ENCODE results near the gene RTEL1.
"Not testable (repeated sequence)": the region's sequence is repeated elsewhere in the genome, so short reads cannot be mapped to it uniquely, and the experiment has no call there.

DNA sequence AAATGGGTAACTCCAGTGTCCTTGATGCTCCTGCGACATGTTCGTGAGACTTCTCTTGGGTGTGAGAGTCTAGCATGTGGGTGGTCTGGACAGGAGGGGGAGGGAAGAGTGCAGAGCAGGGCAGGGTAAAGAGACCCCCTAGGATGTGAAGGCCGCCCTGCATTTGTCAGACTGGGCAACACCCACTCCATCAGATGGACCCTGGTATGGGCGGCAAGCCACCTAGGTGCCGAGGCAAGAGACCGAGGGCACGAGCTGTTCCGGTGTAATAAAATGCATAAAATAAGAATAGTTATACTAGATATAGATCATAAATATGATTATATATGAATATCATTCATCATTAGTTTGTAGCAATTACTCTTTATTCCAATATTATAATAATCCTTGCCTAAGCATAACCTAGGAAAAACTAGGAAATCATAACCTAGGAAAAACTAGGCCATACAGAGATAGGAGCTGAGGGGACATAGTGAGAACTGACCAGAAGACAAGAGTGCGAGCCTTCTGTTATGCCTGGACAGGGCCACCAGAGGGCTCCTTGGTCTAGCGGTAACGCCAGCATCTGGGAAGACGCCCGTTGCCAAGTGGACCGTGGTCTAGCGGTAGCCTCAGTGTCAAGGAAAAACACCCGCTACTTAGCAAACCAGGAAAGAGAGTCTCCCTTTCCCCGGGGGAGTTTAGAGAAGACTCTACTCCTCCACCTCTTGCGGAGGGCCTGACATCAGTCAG lies 44.1 kb upstream of the RTEL1 start:
- TF ChIP-seq, protein P1, sequence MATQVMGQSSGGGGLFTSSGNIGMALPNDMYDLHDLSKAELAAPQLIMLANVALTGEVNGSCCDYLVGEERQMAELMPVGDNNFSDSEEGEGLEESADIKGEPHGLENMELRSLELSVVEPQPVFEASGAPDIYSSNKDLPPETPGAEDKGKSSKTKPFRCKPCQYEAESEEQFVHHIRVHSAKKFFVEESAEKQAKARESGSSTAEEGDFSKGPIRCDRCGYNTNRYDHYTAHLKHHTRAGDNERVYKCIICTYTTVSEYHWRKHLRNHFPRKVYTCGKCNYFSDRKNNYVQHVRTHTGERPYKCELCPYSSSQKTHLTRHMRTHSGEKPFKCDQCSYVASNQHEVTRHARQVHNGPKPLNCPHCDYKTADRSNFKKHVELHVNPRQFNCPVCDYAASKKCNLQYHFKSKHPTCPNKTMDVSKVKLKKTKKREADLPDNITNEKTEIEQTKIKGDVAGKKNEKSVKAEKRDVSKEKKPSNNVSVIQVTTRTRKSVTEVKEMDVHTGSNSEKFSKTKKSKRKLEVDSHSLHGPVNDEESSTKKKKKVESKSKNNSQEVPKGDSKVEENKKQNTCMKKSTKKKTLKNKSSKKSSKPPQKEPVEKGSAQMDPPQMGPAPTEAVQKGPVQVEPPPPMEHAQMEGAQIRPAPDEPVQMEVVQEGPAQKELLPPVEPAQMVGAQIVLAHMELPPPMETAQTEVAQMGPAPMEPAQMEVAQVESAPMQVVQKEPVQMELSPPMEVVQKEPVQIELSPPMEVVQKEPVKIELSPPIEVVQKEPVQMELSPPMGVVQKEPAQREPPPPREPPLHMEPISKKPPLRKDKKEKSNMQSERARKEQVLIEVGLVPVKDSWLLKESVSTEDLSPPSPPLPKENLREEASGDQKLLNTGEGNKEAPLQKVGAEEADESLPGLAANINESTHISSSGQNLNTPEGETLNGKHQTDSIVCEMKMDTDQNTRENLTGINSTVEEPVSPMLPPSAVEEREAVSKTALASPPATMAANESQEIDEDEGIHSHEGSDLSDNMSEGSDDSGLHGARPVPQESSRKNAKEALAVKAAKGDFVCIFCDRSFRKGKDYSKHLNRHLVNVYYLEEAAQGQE (IDR thresholded peaks at IDR 0.05; ENCODE audit: borderline replicate concordance): 0 out of 2 replicates have a peak, but pooled peaks have one; percentile 29
- TF ChIP-seq, protein P1 (CRISPR knock-in tag; IDR thresholded peaks at IDR 0.05; ENCODE audit: low read depth): not testable (repeated sequence)
- TF ChIP-seq, protein P2, sequence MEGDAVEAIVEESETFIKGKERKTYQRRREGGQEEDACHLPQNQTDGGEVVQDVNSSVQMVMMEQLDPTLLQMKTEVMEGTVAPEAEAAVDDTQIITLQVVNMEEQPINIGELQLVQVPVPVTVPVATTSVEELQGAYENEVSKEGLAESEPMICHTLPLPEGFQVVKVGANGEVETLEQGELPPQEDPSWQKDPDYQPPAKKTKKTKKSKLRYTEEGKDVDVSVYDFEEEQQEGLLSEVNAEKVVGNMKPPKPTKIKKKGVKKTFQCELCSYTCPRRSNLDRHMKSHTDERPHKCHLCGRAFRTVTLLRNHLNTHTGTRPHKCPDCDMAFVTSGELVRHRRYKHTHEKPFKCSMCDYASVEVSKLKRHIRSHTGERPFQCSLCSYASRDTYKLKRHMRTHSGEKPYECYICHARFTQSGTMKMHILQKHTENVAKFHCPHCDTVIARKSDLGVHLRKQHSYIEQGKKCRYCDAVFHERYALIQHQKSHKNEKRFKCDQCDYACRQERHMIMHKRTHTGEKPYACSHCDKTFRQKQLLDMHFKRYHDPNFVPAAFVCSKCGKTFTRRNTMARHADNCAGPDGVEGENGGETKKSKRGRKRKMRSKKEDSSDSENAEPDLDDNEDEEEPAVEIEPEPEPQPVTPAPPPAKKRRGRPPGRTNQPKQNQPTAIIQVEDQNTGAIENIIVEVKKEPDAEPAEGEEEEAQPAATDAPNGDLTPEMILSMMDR (IDR thresholded peaks at IDR 0.05 in 2 of 3, conservative IDR thresholded peaks at IDR 0.05 in 1 of 3; ENCODE audit: insufficient read depth in 2 of 3, low read depth in 1 of 3, low read length in 3 of 3): peak in 2 of 3 experiments; percentile 21 to 34; a peak in 1 of 6 replicates
